Kidney epithelial cell (primary cell): ENCODE data around the gene ZNF436. TPM values are rescaled to one million over a fixed set of nuclear protein-coding genes. Genes with fewer than 3 reads are reported as not detected.
A peak's percentile ranks its signal among the peaks of the same experiment; 100 is the strongest.

ENCODE experiments used
- DNase-seq: peaks from one replicate; pipeline ENCODE4 v3.0.0-alpha.2; 2010; ENCODE audit warnings: low read depth
- H3K27me3 ChIP-seq: 2 replicates; pipeline ENCODE4 v1.6.0; 2011; ENCODE audit warnings: low read length; ENCODE audit not compliant: control insufficient read depth, insufficient read depth
- H3K36me3 ChIP-seq: 2 replicates; pipeline ENCODE4 v1.5.1; 2011; ENCODE audit warnings: low read length; ENCODE audit not compliant: control insufficient read depth, insufficient read depth
- H3K4me3 ChIP-seq: 2 replicates; pipeline ENCODE4 v1.5.1; 2011; ENCODE audit warnings: low read depth, mild to moderate bottlenecking, control low read depth, low read length
- total RNA-seq: library from RNA; depleted of rRNA; stranded (reverse); fragments of >200 nt; gene quantifications from 2 replicates; pipeline ENCODE4 v1.2.3, GENCODE V29; 2015
- TF ChIP-seq, protein P1 (sequence below): IDR thresholded peaks from 2 replicates; pipeline ENCODE4 v1.5.1; 2011; ENCODE audit warnings: mild to moderate bottlenecking, moderate library complexity, low read length, control low read depth, inconsistent platforms; ENCODE audit not compliant: insufficient read depth, poor library complexity, severe bottlenecking

Gene ZNF436
- 7.3 and 11.7 TPM in 2 replicates for total RNA-seq

DNA sequence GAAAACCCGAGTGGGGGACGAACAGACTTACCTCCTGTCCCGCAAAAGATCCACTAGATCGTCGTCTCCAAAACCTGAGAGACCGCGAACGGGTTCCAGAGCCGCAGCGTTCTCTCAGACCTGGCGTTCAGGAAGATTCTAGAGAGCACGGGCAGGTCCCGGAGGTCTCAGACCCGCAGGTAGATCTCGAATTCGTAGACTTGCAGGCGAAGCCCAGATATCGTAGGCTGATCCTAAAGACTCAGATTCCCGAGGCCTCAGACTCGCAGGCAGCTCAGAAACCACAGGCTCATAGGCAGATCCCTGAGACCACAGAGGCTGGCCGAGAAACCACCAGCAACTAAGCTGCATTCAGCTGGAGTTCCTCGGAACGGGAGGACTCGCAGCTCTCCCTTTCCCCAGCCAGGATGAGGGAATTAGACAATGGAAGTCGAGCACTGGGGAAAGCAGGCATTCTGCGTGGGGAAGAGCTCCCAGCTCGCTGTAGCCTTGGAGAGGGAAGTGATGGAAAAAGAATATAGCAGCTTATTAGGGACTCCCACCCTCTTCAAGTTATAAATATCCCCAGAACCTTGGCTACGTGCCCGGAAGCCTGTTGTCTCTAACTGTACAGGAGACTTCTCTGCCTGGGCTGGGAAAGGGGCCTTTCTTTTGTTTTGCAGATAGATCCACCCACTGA is at the start of gene ZNF436:
Gene ZNF436 (minus strand): TSS at position 502 of the 679 bp plus-strand sequence. CDS start 1,831 bp downstream, outside the sequence.
- H3K36me3 ChIP-seq = no peaks in the 10 kb centered on the region
- TF ChIP-seq, protein P1, sequence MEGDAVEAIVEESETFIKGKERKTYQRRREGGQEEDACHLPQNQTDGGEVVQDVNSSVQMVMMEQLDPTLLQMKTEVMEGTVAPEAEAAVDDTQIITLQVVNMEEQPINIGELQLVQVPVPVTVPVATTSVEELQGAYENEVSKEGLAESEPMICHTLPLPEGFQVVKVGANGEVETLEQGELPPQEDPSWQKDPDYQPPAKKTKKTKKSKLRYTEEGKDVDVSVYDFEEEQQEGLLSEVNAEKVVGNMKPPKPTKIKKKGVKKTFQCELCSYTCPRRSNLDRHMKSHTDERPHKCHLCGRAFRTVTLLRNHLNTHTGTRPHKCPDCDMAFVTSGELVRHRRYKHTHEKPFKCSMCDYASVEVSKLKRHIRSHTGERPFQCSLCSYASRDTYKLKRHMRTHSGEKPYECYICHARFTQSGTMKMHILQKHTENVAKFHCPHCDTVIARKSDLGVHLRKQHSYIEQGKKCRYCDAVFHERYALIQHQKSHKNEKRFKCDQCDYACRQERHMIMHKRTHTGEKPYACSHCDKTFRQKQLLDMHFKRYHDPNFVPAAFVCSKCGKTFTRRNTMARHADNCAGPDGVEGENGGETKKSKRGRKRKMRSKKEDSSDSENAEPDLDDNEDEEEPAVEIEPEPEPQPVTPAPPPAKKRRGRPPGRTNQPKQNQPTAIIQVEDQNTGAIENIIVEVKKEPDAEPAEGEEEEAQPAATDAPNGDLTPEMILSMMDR = no peak
- no peaks in the 10 kb centered on the region for H3K27me3 ChIP-seq
- peak within 1 kb of the TSS; percentile 69 for H3K4me3 ChIP-seq
- no peak for DNase-seq

DNA sequence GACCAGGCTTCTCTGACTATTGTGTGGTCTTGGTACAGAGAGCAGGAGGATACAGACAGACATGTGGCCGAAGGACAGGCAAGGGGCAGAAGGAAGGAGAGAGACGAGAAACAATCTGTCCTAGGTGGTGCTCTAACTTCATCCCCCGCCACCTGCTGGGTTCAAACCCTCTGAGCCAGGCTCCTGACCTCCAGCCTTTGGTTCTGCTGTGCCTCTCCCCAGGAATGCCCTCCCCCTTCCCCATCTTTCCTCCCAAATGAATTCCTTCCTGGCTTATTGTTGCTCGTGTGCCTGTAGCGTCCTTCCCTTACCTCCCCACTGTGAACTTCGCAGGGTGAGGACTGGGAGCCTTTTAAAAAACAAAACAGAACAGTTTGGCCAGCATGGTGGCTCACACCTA is 49.5 kb upstream of the ZNF436 start:
- Histone ChIP-seq H3K36me3 (no peaks in the 10 kb centered on the region), H3K27me3 (peaks cover 4% of the 10 kb centered on the region), H3K4me3 (no peak overlapping the region)
- TF ChIP-seq, protein P1 = no peak
- DNase-seq = no peak

DNA sequence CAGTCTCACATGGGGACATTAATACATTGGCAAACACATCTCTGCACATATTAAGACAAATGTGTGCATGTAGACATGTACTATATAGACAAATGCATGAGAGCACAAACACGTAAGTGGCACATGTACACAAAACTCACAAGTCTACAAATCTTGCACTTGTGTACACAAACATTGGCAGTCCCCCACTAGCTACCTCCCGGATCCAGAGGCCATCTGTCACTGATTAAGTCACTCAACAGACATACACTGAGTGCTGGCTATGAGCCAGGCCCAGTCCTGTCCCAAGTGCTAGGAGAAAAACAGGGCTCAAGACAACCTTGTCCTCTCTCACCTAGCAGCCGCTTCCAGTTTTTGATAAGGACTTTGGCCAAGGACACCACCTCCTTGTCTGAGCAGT is 47.9 kb upstream of the ZNF436 start:
- Histone ChIP-seq H3K36me3 (no peaks in the 10 kb centered on the region), H3K27me3 (peaks cover 2% of the 10 kb centered on the region), H3K4me3 (no peak overlapping the region)
- DNase-seq = no peak
- TF ChIP-seq, protein P1 = no peak

DNA sequence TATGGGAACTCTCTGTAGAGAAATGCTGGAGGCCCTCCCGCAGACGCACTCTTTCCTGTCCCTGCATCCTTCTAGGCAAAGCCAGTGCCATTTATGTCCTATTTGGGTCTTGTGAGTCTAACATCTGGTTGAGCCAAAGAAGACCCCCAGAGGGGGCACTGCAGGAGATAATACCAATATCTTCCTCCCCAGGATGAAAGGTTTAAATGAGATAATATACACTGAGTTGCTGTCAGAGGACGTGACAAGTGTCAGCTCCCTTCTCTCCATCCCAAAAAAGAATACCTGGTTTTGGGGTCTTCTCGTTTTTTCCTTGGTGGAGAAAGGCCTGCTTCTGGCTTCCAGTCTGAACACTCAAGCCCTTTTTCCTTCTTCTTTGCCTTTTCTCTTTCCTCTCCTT is 47.3 kb upstream of the ZNF436 start:
- no peak for DNase-seq
- Histone ChIP-seq H3K27me3 (peaks cover 2% of the 10 kb centered on the region), H3K36me3 (no peaks in the 10 kb centered on the region), H3K4me3 (no peak overlapping the region)
- TF ChIP-seq, protein P1 = no peak

DNA sequence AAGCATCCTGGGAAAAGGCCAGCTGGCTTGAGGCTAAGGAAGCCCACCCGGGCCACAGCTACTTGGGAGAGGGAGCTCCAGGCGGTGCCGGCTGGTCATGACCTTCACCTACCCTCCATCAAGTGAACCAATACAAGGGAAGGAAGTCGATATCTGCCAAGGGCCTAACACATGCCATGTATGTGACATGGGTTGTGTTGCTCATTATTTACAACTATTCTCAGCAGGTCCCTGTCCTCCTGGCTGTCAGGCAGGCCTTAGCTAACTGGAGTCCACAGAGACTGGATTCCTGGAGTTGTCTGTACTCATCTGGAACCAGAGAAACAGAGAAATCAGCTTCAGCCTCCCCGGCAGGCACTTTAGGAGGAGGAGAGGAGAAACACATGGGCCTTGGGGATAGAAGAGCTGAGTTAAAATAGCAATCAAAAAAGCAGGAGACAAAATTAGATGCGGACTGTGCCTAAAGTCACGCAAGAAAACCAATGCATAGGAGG is 39.2 kb upstream of the ZNF436 start:
- H3K4me3 ChIP-seq = no peak overlapping the region
- H3K36me3 ChIP-seq = no peaks in the 10 kb centered on the region
- no peaks in the 10 kb centered on the region for H3K27me3 ChIP-seq
- DNase-seq = no peak
- TF ChIP-seq, protein P1 = no peak
